GM18858 (cell line): Measurements from ENCODE around the gene PCDHGA4.
A peak's percentile ranks its signal among the peaks of the same experiment; 100 is the strongest.
"Not testable (repeated sequence)": the region's sequence is repeated elsewhere in the genome, so short reads cannot be mapped to it uniquely, and the experiment has no call there.

Source experiments
- ATAC-seq: cut with Tn5 transposase; IDR thresholded peaks from one replicate; pipeline ENCODE4 v1.9.1; 2021; ENCODE audit not compliant: unreplicated experiment

PCDHGA4 gene

DNA sequence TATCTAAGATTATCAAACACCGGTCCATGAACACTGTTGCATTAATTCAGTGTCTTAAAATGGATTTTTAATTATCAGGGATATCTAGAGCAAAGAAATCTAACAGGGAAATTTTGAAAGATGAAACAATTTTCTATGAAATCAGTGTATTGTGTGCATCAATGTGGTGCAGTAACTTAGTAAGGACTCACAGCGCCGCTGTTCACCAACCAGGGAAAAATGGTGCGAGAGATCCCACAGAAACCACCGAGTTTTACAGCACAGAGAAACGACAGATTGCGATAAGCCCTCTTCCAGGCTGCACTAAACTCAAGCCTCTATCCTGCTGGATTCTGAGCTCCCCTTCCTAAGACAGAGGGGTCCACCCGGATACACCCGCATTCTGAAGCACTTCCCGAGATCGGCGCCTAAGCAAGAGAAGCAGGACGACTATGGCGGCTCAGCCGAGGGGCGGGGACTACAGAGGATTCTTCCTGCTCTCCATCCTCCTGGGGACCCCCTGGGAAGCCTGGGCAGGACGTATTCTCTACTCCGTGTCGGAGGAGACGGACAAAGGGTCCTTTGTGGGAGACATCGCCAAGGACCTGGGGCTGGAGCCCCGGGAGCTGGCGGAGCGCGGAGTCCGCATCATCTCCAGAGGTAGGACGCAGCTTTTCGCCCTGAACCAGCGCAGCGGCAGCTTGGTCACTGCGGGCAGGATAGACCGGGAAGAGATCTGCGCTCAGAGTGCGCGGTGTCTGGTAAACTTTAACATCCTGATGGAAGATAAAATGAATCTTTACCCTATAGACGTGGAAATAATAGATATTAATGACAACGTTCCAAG is 27.9 kb downstream of the PCDHGA4 start, which contains the start of gene PCDHGA7:
TSS of gene PCDHGA7 (plus strand) at position 274 of the 826 bp plus-strand sequence. CDS start at position 432, 158 bp downstream.
- ATAC-seq, result no peak

DNA sequence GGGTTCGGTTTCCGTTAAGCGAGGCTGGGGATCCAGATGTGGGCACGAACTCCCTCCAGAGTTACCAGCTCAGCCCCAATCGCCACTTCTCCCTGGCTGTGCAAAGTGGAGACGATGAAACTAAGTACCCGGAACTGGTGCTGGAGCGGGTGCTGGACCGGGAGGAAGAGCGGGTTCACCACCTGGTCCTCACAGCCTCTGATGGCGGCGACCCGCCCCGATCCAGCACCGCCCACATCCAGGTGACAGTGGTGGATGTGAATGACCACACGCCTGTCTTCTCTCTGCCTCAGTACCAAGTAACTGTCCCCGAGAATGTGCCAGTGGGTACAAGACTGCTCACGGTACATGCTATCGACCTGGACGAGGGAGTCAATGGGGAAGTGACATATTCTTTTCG is 28.5 kb downstream of the PCDHGA4 start:
- ATAC-seq, result no peak

- no peak for ATAC-seq
These were observed 29.8 kb downstream of the PCDHGA4 start for GRCh38 chr5:141384471-141385267.

- peak; percentile 92 for ATAC-seq
These were observed 32.9 kb downstream of the PCDHGA4 start, which contains the start of gene PCDHGB4 for GRCh38 chr5:141387557-141388311. TSS of gene PCDHGB4 (plus strand) at chr5:141387698. CDS start at chr5:141387885, 187 bp downstream.

GRCh38 chr5:141388661-141389060 is 33.8 kb downstream of the PCDHGA4 start:
- no peak for ATAC-seq

DNA sequence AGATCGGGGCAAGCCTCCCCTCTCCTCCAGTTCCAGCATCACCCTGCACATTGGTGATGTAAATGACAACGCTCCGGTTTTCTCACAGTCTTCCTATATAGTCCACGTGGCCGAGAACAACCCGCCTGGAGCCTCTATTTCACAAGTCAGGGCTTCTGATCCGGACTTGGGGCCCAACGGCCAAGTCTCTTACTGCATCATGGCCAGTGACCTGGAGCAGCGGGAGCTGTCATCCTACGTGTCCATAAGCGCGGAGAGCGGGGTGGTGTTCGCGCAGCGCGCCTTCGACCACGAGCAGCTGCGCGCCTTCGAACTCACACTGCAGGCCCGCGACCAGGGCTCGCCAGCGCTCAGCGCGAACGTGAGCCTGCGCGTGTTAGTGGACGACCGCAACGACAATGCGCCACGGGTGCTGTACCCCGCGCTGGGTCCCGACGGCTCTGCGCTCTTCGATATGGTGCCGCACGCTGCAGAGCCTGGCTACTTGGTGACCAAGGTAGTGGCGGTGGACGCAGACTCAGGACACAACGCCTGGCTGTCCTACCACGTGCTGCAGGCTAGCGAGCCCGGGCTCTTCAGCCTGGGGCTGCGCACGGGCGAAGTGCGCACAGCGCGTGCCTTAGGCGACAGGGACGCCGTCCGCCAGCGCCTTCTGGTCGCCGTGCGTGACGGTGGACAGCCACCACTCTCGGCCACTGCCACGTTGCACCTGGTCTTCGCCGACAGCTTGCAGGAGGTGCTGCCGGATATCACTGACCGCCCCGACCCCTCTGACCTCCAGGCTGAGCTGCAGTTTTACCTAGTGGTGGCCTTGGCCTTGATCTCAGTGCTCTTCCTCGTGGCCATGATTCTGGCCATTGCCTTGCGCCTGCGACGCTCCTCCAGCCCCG is 34.6 kb downstream of the PCDHGA4 start:
- no peak for ATAC-seq

- ATAC-seq, result no peak
These were observed 37.8 kb downstream of the PCDHGA4 start, which contains the start of gene PCDHGA8 for GRCh38 chr5:141392429-141393198. TSS of gene PCDHGA8 (plus strand) at chr5:141392633. CDS start at chr5:141392814, 181 bp downstream.

DNA sequence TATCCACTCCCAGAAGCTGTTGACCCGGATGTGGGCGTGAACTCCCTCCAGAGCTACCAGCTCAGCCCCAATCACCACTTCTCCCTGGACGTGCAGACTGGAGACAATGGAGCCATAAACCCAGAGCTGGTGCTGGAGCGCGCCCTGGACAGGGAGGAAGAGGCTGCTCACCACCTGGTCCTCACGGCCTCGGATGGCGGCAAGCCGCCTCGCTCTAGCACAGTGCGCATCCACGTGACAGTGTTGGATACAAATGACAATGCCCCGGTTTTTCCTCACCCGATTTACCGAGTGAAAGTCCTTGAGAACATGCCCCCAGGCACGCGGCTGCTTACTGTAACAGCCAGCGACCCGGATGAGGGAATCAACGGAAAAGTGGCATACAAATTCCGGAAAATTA is 38.4 kb downstream of the PCDHGA4 start:
- ATAC-seq, result no peak

GRCh38 chr5:141394401-141395187 is 39.8 kb downstream of the PCDHGA4 start:
- ATAC-seq, result not testable (repeated sequence)

- peak; percentile 87 for ATAC-seq
These were observed 43.1 kb downstream of the PCDHGA4 start, which contains the start of gene PCDHGB5 for GRCh38 chr5:141397756-141398551. TSS of gene PCDHGB5 (plus strand) at chr5:141397947. CDS start at chr5:141398128, 181 bp downstream.

GRCh38 chr5:141398608-141399007 is 43.8 kb downstream of the PCDHGA4 start:
- no peak for ATAC-seq

GRCh38 chr5:141399555-141400258 is 44.9 kb downstream of the PCDHGA4 start:
- ATAC-seq, result no peak

- ATAC-seq, result no peak
These were observed 47.9 kb downstream of the PCDHGA4 start, which contains the start of gene PCDHGA9 for GRCh38 chr5:141402553-141403243. TSS of gene PCDHGA9 (plus strand) at chr5:141402778. CDS start at chr5:141402953, 175 bp downstream.

GRCh38 chr5:141403387-141403786 is 48.6 kb downstream of the PCDHGA4 start:
- ATAC-seq, result no peak
